Gastroesophageal sphincter (tissue), 3 donors: ENCODE measurements around the gene PID1.

Experiments used
- CTCF ChIP-seq, 4 experiments: fragments of 200-600 bp in 2 of 4; fragments of 450-650 bp in 2 of 4; sonication (generic) in 1 of 4; IDR thresholded peaks; one replicate each; pipeline ENCODE4 v1.5.1; 2017 to 2019; ENCODE audit warnings: antibody characterized with exemption in 4 of 4, mild to moderate bottlenecking in 2 of 4, moderate library complexity in 2 of 4
- EP300 ChIP-seq: sonication (generic); formaldehyde crosslinking; IDR thresholded peaks from one replicate; pipeline ENCODE4 v1.6.1; 2017; ENCODE audit warnings: antibody characterized with exemption, mild to moderate bottlenecking
- POLR2A ChIP-seq, 2 donors: fragments of 450-650 bp; IDR thresholded peaks; one replicate each; pipeline ENCODE4 v1.6.1; 2017; ENCODE audit warnings: antibody characterized with exemption in 2 of 2, mild to moderate bottlenecking in 2 of 2, moderate library complexity in 1 of 2
- POLR2AphosphoS5 ChIP-seq: sonication (generic); formaldehyde crosslinking; IDR thresholded peaks from one replicate; pipeline ENCODE4 v1.6.1; 2017; ENCODE audit warnings: antibody characterized with exemption

GRCh38 chr2:229210641-229211040 lies 60.4 kb downstream of the PID1 start:
- TF ChIP-seq CTCF (IDR thresholded peaks at IDR 0.05) (no peak), POLR2A (IDR thresholded peaks at IDR 0.05) (no peak), POLR2AphosphoS5 (no peak), EP300 (no peak)
